OCI-LY1 (cell line): ENCODE measurements around the gene PKNOX1.

Experiments
- CTCF ChIP-seq: fragments of 200-600 bp; sonication (generic), shearing (Covaris generic); IDR thresholded peaks from 2 replicates; pipeline ENCODE4 v1.5.1; 2017; ENCODE audit warnings: mild to moderate bottlenecking, antibody characterized with exemption, low read length, moderate library complexity, mixed read lengths
- EZH2 ChIP-seq: fragments of 200-600 bp; sonication (generic), shearing (Covaris generic); IDR thresholded peaks from 2 replicates; pipeline ENCODE4 v1.8.0; 2017; ENCODE audit warnings: borderline replicate concordance, mixed run types, mild to moderate bottlenecking, antibody characterized with exemption, low read length, moderate library complexity, mixed read lengths

GRCh38 chr21:42970946-42971653 is 3.3 kb upstream of the PKNOX1 start:
- TF ChIP-seq CTCF (no peak), EZH2 (no peak)
